Naive thymus-derived CD8-positive, alpha-beta T cell (primary cell): ENCODE measurements around the gene GYPA. TPM values are rescaled to one million over a fixed set of nuclear protein-coding genes. Genes with fewer than 3 reads are reported as not detected.
"Not testable (repeated sequence)": the region's sequence is repeated elsewhere in the genome, so short reads cannot be mapped to it uniquely, and the experiment has no call there.

Experiments
- ATAC-seq, 2 donors: fragments of 150-1000 bp; cut with Tn5 transposase in 1 of 2; sonication (Bioruptor Pico), chemical (Tn5 transposase) in 1 of 2; 1 replicate in 1 of 2; 2 replicates in 1 of 2; pipeline ENCODE4 v1.10.0; 2021; ENCODE audit warnings: mild to moderate bottlenecking in 2 of 2, moderate library complexity in 2 of 2
- POLR2A ChIA-PET: fragments of 350-600 bp; sonication (Branson Sonifier 250); formaldehyde crosslinking; loops from one replicate; lab custom pipeline; 2021; ENCODE audit warnings: antibody characterized with exemption; lab: Charles Lee
- DNase-seq, 10 donors: peaks; one replicate each; pipeline versions ENCODE4 v3.0.0 to v3.0.0-alpha.2; 2020 to 2022
- H3K27ac Mint-ChIP-seq, 10 donors: one replicate each; pipeline ENCODE4 v1.8.0; 2020 to 2022; ENCODE audit warnings: mild to moderate bottlenecking in 10 of 10, mixed read lengths in 10 of 10, moderate library complexity in 4 of 10, inconsistent platforms in 1 of 10
- H3K27me3 Mint-ChIP-seq, 5 donors: one replicate each; pipeline ENCODE4 v1.8.0; 2021 to 2022; ENCODE audit warnings: mixed read lengths in 5 of 5
- H3K36me3 Mint-ChIP-seq, 3 donors: one replicate each; pipeline ENCODE4 v1.8.0; 2020 to 2022; ENCODE audit warnings: mixed read lengths in 3 of 3, mild to moderate bottlenecking in 2 of 3, inconsistent platforms in 1 of 3
- H3K4me1 Mint-ChIP-seq, 4 donors: one replicate each; pipeline ENCODE4 v1.8.0; 2021 to 2022; ENCODE audit warnings: mixed read lengths in 4 of 4
- H3K4me3 Mint-ChIP-seq, 10 donors: one replicate each; pipeline ENCODE4 v1.8.0; 2020 to 2022; ENCODE audit warnings: mild to moderate bottlenecking in 10 of 10, mixed read lengths in 10 of 10, moderate library complexity in 6 of 10, inconsistent platforms in 1 of 10
- H3K9me3 Mint-ChIP-seq, 9 donors: one replicate each; pipeline ENCODE4 v1.8.0; 2020 to 2022; ENCODE audit warnings: mixed read lengths in 9 of 9, mild to moderate bottlenecking in 3 of 9, inconsistent platforms in 1 of 9, moderate library complexity in 1 of 9
- polyA plus RNA-seq, 3 donors: library from polyadenylated mRNA; unstranded; fragments of 300-500 nt; fragmentation: Illumina TruSeq; gene quantifications; one replicate each; pipeline ENCODE4 v1.2.3, GENCODE V29; 2021
- total RNA-seq, 8 experiments: library from RNA in 2 of 8; stranded (reverse) in 2 of 8; gene quantifications; one replicate each; pipeline ENCODE4 v1.2.3 and lab custom pipeline; 2021 to 2026

GYPA gene
- total and polyA plus RNA-seq, 5 experiments from 2014 or later, result not detected

DNA sequence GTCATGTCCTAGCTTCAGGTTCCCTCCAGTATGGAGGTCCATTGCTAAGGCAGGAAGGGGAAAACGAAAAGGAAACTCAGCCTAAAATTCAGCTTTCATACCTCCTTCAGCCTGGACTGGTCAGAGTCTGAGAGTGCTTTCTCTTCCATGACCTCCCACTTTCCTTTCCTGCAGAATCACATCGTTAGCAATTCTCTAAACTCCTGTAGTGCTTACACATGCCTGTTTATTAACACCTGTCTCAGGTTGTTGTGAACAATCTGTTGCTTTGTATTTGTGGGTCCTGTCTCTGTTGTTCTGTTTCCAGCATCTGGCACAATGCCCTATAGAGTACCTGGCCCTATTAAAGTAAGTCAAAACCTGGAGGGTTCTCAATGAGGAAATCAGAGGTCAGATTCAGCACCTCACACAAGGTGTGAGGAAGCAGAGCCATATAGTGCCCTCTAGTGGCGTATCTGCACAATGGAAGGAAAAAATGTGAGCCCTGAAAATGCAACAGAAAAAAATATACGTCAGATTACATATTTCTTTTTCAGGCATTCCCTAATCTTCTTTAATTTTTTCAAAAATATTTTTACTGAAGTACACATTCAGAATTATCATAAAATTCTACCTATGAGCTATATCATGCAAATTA, 2.3 kb upstream of the GYPA start:
- H3K27ac Mint-ChIP-seq, H3K4me3 Mint-ChIP-seq, H3K4me1 Mint-ChIP-seq, H3K27me3 Mint-ChIP-seq, H3K36me3 Mint-ChIP-seq, H3K9me3 Mint-ChIP-seq, POLR2A ChIA-PET: not testable (repeated sequence)
- peak in 1 of 2 donors; percentile 33 for ATAC-seq
- DNase-seq, result peak in 7 of 10 donors; percentile 2 to 43 (median 20)

DNA sequence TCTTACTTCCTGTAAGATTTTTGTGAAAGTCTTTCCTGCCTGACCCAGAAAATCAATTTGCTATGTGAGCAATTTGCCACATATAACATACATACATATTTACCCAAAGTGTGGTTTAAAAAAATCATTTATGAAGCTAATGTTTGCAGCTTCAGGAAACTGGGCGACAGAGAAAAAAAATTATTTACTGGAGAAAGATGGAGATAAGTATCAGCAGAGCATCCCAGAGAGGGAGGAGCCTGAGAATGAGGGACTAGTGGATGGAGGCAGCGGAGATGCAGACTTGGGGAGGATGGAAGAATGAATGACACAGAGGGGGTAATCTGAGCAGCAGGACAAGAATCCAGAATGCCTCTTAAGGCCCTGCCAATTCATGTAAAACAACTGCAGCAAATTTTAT, 975 bp upstream of the GYPA start:
- Mint-ChIP-seq H3K4me1 (peaks cover 0 to 6% (median 0%) of the 10 kb centered on the region in 4 donors), H3K4me3 (no peak overlapping the region), H3K27me3 (peaks cover 0 to 8% (median 0%) of the 10 kb centered on the region in 5 donors), H3K27ac (no peak overlapping the region), H3K36me3 (no peaks in the 10 kb centered on the region), H3K9me3 (no peaks in the 10 kb centered on the region)
- POLR2A ChIA-PET, result no interaction called here
- ATAC-seq (no peak), DNase-seq (no peak)

DNA sequence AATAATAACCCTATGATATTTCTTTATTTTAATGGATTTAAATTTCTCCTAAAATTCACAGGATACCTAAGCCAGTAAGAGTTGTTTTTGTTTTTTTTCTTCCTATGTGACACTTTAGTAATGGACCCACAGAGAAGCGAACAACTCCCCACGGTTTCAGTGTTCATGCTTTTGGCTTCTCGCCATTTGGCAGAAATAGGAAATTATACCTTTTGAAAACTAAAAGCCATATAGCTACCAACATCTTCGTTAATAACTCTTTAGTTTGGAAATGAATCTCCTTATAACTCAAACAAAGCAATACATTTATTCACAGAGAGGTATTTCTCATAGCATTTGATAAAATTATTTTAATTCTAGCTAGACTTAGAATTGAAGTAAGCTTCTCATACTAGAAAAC, 527 bp downstream of the GYPA start:
- H3K27ac Mint-ChIP-seq, H3K4me3 Mint-ChIP-seq, DNase-seq, H3K27me3 Mint-ChIP-seq, H3K9me3 Mint-ChIP-seq, POLR2A ChIA-PET, H3K36me3 Mint-ChIP-seq, H3K4me1 Mint-ChIP-seq, ATAC-seq: not testable (repeated sequence)

DNA sequence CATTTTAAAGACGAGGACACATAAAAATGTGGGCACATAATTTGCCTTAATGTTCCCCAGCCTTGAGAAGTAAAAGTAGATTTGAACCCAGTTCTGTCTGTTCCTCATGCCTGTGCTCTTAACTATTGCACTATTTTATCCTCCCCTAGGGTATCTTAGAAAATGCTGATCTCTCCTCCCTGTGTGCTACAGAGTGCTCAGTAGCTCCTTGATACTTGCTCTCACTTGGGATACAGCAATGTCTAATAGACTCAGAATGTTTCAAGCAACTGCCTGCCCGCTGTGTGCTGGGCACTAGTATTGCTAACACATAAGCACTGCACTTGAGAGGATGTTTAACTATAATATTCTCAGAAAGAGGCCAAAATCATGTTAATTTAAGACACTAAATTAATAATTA, 971 bp downstream of the GYPA start:
- H3K27ac Mint-ChIP-seq, H3K4me1 Mint-ChIP-seq, H3K4me3 Mint-ChIP-seq, POLR2A ChIA-PET, ATAC-seq, DNase-seq, H3K36me3 Mint-ChIP-seq, H3K27me3 Mint-ChIP-seq, H3K9me3 Mint-ChIP-seq: not testable (repeated sequence)

DNA sequence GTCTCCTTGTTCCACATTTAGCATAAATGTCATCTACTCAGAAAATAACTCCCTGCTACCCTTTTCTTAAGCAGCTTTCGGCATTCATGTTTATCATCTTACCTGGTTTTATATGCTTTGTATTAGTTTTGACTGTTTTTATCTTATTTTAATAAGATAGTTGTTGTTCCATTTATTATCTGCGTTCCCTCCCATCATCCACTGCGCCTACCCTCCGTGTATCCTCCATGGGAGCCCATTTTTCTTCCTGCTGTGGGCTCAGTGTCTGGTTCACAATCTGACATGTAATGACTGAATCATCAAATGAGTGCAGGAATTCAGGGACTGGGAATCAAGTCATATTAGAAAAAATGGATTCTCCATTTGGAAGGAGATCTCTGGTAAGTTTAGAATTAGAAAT, 2.3 kb downstream of the GYPA start:
- H3K4me1 Mint-ChIP-seq, H3K9me3 Mint-ChIP-seq, ATAC-seq, H3K27ac Mint-ChIP-seq, DNase-seq, H3K4me3 Mint-ChIP-seq, H3K36me3 Mint-ChIP-seq, H3K27me3 Mint-ChIP-seq, POLR2A ChIA-PET: not testable (repeated sequence)

DNA sequence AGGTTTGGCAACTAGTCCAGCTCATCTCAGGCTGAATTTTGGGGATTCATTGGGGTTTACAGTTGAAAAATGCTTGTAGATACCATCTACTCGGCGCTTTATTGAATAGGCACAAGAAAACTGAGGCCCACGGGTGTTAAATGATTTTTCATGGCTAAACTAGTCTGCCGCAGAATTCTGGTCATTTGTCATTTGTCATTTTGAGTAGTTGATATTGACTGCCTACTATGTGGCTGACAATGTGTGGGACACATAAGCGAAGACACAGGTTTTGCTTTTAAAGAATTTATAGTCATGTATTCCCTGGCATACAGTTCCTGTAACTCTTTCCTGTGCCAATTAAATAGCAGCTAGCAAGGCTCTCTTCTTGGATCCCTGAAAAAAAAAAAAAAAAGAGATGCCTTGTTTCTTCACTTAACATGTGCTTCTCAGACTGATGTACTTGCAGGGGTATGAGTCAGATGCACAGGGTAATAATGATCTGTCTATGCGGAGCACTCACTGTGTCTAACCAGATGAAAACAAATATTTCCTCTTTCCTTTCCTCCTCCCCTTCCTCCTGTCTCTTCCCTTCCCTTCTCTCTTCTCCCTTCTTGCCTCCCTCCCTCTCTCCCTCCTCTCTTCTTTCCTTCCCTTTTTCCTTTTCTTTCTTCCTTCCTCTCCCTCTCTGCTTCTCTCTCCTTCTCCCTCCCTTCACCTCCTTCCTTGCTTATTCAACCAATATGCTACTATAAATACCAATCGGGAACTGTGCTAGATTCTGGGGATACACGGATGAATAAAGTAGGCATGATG, 3.2 kb downstream of the GYPA start:
- ATAC-seq, H3K36me3 Mint-ChIP-seq, H3K4me1 Mint-ChIP-seq, H3K27me3 Mint-ChIP-seq, H3K9me3 Mint-ChIP-seq, POLR2A ChIA-PET, DNase-seq, H3K4me3 Mint-ChIP-seq, H3K27ac Mint-ChIP-seq: not testable (repeated sequence)

DNA sequence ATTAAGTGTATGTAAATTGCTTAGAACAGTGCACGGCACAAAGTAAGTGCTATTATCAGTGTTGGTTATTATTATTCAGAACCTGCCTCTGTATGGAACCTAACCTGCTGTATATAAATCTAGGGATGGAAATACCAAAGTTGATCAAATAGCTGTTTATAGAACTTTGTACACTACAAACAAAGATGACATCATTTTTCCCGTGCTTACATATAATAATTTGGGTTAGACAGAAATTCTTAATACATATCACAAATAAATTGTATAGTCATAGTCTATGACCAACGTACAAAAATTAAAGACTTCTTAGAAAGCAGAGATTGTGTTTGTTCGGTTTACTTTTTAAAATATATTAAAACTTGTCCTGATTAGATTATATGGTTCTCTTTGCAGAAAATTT, 4.3 kb downstream of the GYPA start:
- H3K9me3 Mint-ChIP-seq, ATAC-seq: not testable (repeated sequence)

DNA sequence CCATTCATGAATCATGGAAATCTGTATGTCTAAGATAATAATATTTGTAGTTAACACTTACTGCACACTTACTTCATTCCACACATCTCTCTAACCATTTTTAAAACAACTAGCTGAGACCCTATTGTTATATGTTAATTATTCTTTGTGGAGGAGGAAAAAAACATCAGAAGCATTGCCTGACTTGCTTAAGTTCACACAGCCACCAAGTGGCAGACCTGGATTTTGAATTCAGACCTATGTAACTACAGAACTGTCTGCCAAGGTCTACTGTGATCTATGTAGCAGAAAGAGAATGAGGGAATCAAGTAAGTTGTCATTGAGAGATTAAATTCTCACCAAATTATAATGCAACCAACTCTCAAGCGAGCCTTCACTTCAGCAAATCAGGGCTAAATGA, 10.4 kb downstream of the GYPA start:
- ATAC-seq, H3K4me3 Mint-ChIP-seq, H3K4me1 Mint-ChIP-seq, H3K36me3 Mint-ChIP-seq, H3K27ac Mint-ChIP-seq, POLR2A ChIA-PET, DNase-seq, H3K9me3 Mint-ChIP-seq, H3K27me3 Mint-ChIP-seq: not testable (repeated sequence)

More for the DNA sequence above, 4.3 kb downstream of the GYPA start:
- H3K27ac Mint-ChIP-seq, POLR2A ChIA-PET, DNase-seq, H3K27me3 Mint-ChIP-seq, H3K4me1 Mint-ChIP-seq, H3K4me3 Mint-ChIP-seq, H3K36me3 Mint-ChIP-seq: not testable (repeated sequence)

DNA sequence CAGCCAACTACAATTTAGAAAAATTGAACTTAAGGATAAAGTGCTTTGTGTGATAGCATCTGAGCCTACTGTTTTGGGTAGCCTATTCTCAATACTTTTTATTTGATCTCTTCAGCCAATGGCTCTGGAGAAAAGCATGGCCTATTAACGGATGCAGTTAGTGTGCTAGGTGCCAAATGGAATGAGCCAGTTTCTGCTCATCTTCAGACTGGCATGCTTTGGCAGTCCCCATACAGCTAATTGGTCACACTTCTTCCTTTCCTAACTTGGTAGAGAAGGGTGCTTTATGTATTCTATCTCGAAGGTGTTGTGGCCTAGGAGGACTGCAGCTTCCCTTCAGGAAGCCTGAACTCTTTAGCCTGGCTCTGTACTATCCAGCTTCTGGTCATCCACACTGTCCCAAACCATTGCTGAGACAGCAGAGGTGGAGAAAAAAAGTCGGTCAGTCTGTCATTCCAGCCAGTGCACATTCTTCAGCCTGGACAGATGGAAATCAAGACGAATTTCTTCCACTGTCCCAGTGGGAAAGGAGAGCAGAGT, 11.1 kb downstream of the GYPA start:
- DNase-seq, POLR2A ChIA-PET, H3K27ac Mint-ChIP-seq, H3K27me3 Mint-ChIP-seq, H3K36me3 Mint-ChIP-seq, H3K4me1 Mint-ChIP-seq, H3K4me3 Mint-ChIP-seq, ATAC-seq, H3K9me3 Mint-ChIP-seq: not testable (repeated sequence)

DNA sequence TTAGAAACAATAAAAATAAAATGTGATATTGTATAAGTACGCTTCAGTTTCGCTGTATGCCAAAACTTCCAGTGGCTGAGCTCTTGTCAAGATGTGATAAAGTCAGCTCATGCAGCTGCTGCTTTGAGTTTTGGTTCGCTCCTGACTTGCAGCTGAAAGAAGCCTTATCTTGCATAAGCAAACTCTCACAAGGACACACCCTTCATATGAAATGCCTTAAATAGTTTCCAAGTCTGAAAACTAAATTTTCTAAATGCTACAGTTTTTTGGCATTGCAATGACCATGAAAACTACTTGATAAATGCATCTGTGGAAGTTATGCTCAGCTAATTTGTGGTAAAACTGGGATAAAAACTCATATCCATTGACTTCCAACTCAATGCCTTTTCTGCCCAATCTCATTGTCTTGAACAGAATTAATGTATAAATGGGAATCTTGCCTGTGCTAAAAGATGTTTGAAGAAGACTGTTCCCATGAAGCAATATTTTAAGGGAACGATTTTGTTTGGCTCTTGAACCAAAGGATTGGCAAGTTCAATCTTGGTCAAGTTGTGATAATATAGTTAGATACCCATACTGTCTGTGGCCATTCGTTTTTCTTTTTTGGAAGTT, 11.7 kb downstream of the GYPA start:
- H3K36me3 Mint-ChIP-seq, H3K27me3 Mint-ChIP-seq, DNase-seq, POLR2A ChIA-PET, H3K4me1 Mint-ChIP-seq, H3K4me3 Mint-ChIP-seq, H3K9me3 Mint-ChIP-seq, H3K27ac Mint-ChIP-seq, ATAC-seq: not testable (repeated sequence)

DNA sequence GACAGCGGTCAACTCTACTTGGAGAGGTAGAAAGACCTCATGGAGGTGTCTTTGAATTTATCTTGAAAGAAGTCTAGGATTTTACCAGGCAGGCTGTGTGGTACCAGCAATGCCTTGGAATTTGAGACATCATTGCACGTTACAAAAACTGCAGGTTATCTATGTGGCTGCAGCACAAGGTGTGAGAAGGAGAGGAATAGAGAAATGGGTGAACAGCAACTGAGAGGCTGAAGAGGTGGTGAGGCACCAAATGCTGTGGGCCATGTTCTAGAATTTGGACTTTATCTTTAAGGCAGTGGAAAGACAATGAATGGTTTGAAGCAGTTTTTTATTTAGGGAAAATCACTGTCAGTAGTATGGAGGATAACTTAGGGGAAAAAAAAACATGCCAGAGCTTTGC, 15.4 kb downstream of the GYPA start:
- not testable (repeated sequence) for ATAC-seq, H3K4me1 Mint-ChIP-seq, H3K9me3 Mint-ChIP-seq

DNA sequence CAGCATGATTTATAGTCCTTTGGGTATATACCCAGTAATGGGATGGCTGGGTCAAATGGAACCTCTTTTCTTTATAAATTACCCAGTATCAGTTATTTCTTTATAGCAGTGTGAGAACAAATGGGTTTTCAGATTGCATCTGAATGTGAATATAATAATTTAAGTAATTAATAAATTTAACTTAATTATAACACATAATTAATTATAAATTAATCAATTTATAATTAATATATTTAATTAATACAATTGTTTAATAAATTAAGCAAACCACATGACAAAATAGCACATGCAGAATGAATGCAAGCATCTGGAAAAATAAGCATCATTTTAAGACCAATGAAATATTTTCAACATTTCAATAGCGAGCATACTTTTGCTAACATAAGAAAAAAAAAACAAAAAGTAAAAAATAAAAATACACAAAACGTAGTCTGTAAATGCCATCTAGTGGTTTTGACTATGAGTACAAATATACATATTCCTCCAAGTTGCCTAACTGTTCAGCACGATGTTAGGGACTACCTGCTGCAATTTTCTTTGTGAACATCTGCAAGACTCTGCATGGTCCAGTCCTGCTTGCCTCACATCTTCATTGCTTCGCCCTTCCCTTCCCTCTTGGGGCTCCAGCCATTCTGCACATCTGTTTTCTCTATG, 16.4 kb downstream of the GYPA start:
- H3K9me3 Mint-ChIP-seq, H3K36me3 Mint-ChIP-seq, DNase-seq, POLR2A ChIA-PET, H3K4me3 Mint-ChIP-seq, ATAC-seq, H3K4me1 Mint-ChIP-seq, H3K27me3 Mint-ChIP-seq, H3K27ac Mint-ChIP-seq: not testable (repeated sequence)

More for the DNA sequence above, 15.4 kb downstream of the GYPA start:
- H3K27me3 Mint-ChIP-seq, POLR2A ChIA-PET, H3K27ac Mint-ChIP-seq, H3K36me3 Mint-ChIP-seq, DNase-seq, H3K4me3 Mint-ChIP-seq: not testable (repeated sequence)

DNA sequence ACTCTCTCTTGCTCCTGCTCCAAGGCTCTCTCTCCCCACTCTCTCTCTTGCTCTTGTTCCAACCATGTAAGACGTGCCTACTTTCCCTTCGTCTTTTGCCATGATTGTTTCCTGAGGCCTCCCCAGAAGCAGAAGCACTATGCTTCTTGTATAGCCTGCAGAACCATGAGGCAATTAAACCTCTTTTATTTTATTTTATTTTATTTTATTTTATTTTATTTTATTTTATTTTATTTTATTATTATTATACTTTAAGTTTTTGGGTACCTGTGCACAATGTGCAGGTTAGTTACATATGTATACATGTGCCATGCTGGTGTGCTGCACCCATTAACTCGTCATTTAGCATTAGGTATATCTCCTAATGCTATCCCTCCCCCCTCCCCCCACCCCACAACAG, 17.2 kb downstream of the GYPA start:
- H3K27ac Mint-ChIP-seq, H3K4me3 Mint-ChIP-seq, H3K27me3 Mint-ChIP-seq, ATAC-seq, H3K4me1 Mint-ChIP-seq, H3K9me3 Mint-ChIP-seq, POLR2A ChIA-PET, H3K36me3 Mint-ChIP-seq, DNase-seq: not testable (repeated sequence)
